Smooth muscle cell (in vitro differentiated cells): ENCODE measurements around the gene AHRR. TPM values are rescaled to one million over a fixed set of nuclear protein-coding genes. Genes with fewer than 3 reads are reported as not detected.

Experiments used
- DNase-seq: peaks from one replicate; lab custom pipeline; 2025; ENCODE audit not compliant: unreplicated experiment; lab: John Stamatoyannopoulos, UW
- H2AFZ ChIP-seq: fragments of 200-600 bp; sonication (generic); 2 replicates; pipeline ENCODE4 v1.6.0; 2016; ENCODE audit warnings: antibody characterized with exemption, low read depth, mild to moderate bottlenecking
- H3F3A ChIP-seq: fragments of 200-600 bp; sonication (generic); 2 replicates; pipeline ENCODE4 v1.6.0; 2017; ENCODE audit warnings: antibody characterized with exemption, low read depth
- H3K27ac ChIP-seq: fragments of 200-600 bp; sonication (generic); 2 replicates; pipeline ENCODE4 v1.5.1; 2016; ENCODE audit warnings: low read depth, mild to moderate bottlenecking
- H3K27me3 ChIP-seq: fragments of 200-600 bp; sonication (generic); 2 replicates; pipeline ENCODE4 v1.6.1; 2016; ENCODE audit warnings: low read depth, mild to moderate bottlenecking
- H3K36me3 ChIP-seq: fragments of 200-600 bp; sonication (generic); 2 replicates; pipeline ENCODE4 v1.5.1; 2016; ENCODE audit warnings: low read depth
- H3K4me1 ChIP-seq: fragments of 200-600 bp; sonication (generic); 2 replicates; pipeline ENCODE4 v1.5.1; 2016; ENCODE audit warnings: low read depth
- H3K4me2 ChIP-seq: fragments of 200-600 bp; sonication (generic); 2 replicates; pipeline ENCODE4 v1.6.0; 2016; ENCODE audit warnings: mild to moderate bottlenecking
- H3K4me3 ChIP-seq: fragments of 200-600 bp; sonication (generic); 2 replicates; pipeline ENCODE4 v1.5.1; 2016; ENCODE audit warnings: mild to moderate bottlenecking
- H3K79me2 ChIP-seq: fragments of 200-600 bp; sonication (generic); 2 replicates; pipeline ENCODE4 v1.6.0; 2016; ENCODE audit warnings: low read depth, mild to moderate bottlenecking
- H3K9ac ChIP-seq: fragments of 200-600 bp; sonication (generic); 2 replicates; pipeline ENCODE4 v1.6.0; 2016; ENCODE audit warnings: low read depth
- H3K9me3 ChIP-seq: fragments of 200-600 bp; sonication (generic); replicated peaks from 2 replicates; pipeline ENCODE4 v1.5.1; 2016; ENCODE audit warnings: low read depth
- H4K20me1 ChIP-seq: fragments of 200-600 bp; sonication (generic); 2 replicates; pipeline ENCODE4 v1.6.0; 2016; ENCODE audit warnings: low read depth
- CTCF ChIP-seq: fragments of 200-600 bp; sonication (generic); IDR thresholded peaks from 2 replicates; pipeline ENCODE4 v1.5.1; 2017; ENCODE audit warnings: borderline replicate concordance, mild to moderate bottlenecking, antibody characterized with exemption; ENCODE audit not compliant: insufficient read depth, poor library complexity, severe bottlenecking
- WGBS: methylation state at CpG from one replicate; pipeline ENCODE4 v1.1.7; 2016; ENCODE audit warnings: low lambda C conversion rate; 5-methylcytosine and 5-hydroxymethylcytosine counted together
- polyA plus RNA-seq: library from polyadenylated mRNA; unstranded; fragments of >200 nt; fragmentation: Nextera tagmentation; extraction: Ambion mirVana; gene quantifications from 2 replicates; pipeline ENCODE4 v1.2.1, GENCODE V29; 2016
- total RNA-seq: library from RNA; depleted of rRNA; stranded (reverse); fragments of >200 nt; gene quantifications from 2 replicates; pipeline ENCODE4 v1.2.3, GENCODE V29; 2014

Gene AHRR
- total and polyA plus RNA-seq, 2 experiments from 2014 or later, result 14.4 to 18.2 TPM

GRCh38 chr5:415928-416635 is 94.6 kb downstream of the AHRR start:
- H3F3A ChIP-seq, result peaks cover 17% of the 10 kb centered on the region
- H3K27me3 ChIP-seq, result no peaks in the 10 kb centered on the region
- H3K9me3 ChIP-seq, result no peaks in the 10 kb centered on the region
- H3K36me3 ChIP-seq, result no peaks in the 10 kb centered on the region
- H3K27ac ChIP-seq, result peak overlapping the region; percentile 89
- WGBS, result 60% methylated on average over 24 of the region's 24 CpGs
- no peak overlapping the region for H2AFZ ChIP-seq
- no peak overlapping the region for H3K4me3 ChIP-seq
- TF ChIP-seq CTCF, result no peak
- DNase-seq, result no peak
- peaks cover 26% of the 10 kb centered on the region for H3K4me1 ChIP-seq
- H3K9ac ChIP-seq, result no peak overlapping the region
- no peaks in the 10 kb centered on the region for H4K20me1 ChIP-seq
- peak overlapping the region; percentile 60 for H3K4me2 ChIP-seq
- H3K79me2 ChIP-seq, result no peaks in the 10 kb centered on the region

- H2AFZ ChIP-seq, result no peak overlapping the region
- no peaks in the 10 kb centered on the region for H3K79me2 ChIP-seq
- peak overlapping the region; percentile 89 for H3K27ac ChIP-seq
- no peak overlapping the region for H3K4me3 ChIP-seq
- H3K36me3 ChIP-seq, result no peaks in the 10 kb centered on the region
- WGBS, result 97% methylated on average over 14 of the region's 14 CpGs
- peaks cover 26% of the 10 kb centered on the region for H3K4me1 ChIP-seq
- no peaks in the 10 kb centered on the region for H4K20me1 ChIP-seq
- no peaks in the 10 kb centered on the region for H3K27me3 ChIP-seq
- H3F3A ChIP-seq, result peaks cover 16% of the 10 kb centered on the region
- H3K9me3 ChIP-seq, result no peaks in the 10 kb centered on the region
- H3K9ac ChIP-seq, result no peak overlapping the region
- no peak for DNase-seq
- no peak for TF ChIP-seq CTCF
- no peak overlapping the region for H3K4me2 ChIP-seq
Observed at GRCh38 chr5:416636-416960, 95.1 kb downstream of the AHRR start.

- Histone ChIP-seq H4K20me1 (no peaks in the 10 kb centered on the region), H3K79me2 (no peaks in the 10 kb centered on the region), H3K4me3 (no peak overlapping the region), H3K36me3 (no peaks in the 10 kb centered on the region), H3K4me2 (peak overlapping the region; percentile 65), H3F3A (peaks cover 12% of the 10 kb centered on the region), H3K4me1 (peaks cover 26% of the 10 kb centered on the region), H3K27me3 (no peaks in the 10 kb centered on the region), H3K27ac (peak overlapping the region; percentile 89), H2AFZ (no peak overlapping the region), H3K9ac (peak overlapping the region; percentile 48), H3K9me3 (no peaks in the 10 kb centered on the region)
- TF ChIP-seq CTCF, result no peak
- no peak for DNase-seq
- 70% methylated on average over 13 of the region's 14 CpGs for WGBS
Observed at GRCh38 chr5:417301-418161, 96.0 kb downstream of the AHRR start.
